ENCODE measurements around the gene STIMATE.

GRCh38 chr3:52834871-52835501 is 62.4 kb downstream of the STIMATE start, which contains the start of gene MUSTN1:
- TF ChIP-seq CTCF (IDR thresholded peaks at IDR 0.05; ENCODE audit: low read depth, low read length, poor library complexity, severe bottlenecking): no peak
- no peak for TF ChIP-seq EZH2phosphoT487 (IDR thresholded peaks at IDR 0.05; ENCODE audit: borderline replicate concordance, low read length)
